HepG2 (cell line): ENCODE results near the gene TAF13.

ENCODE experiments used
- ATF4 ChIP-seq, 2 experiments: fragments of 450-650 bp in 1 of 2; sonication (generic) in 1 of 2; formaldehyde crosslinking; IDR thresholded peaks; 2 replicates each; pipeline versions ENCODE4 v1.5.0 to v1.8.0; 2020 to 2022; ENCODE audit warnings: mild to moderate bottlenecking in 1 of 2, missing genetic modification reagents in 1 of 2
- ATF6 ChIP-seq: sonication (generic); formaldehyde crosslinking; conservative IDR thresholded peaks from 2 replicates; pipeline ENCODE4 v1.4.0; 2020; ENCODE audit warnings: missing genetic modification reagents
- BHLHE40 ChIP-seq: IDR thresholded peaks from 2 replicates; pipeline ENCODE4 v1.6.1; 2011; ENCODE audit warnings: low read length, improper control_type of control experiment
- CBFB ChIP-seq: sonication (generic); formaldehyde crosslinking; IDR thresholded peaks from 2 replicates; pipeline ENCODE4 v1.4.0; 2020; ENCODE audit warnings: missing genetic modification reagents
- CHD2 ChIP-seq: IDR thresholded peaks from 2 replicates; pipeline ENCODE4 v1.6.1; 2011; ENCODE audit warnings: low read depth, low read length, improper control_type of control experiment
- CTCF ChIP-seq: sonication (generic); formaldehyde crosslinking; IDR thresholded peaks from 2 replicates; pipeline ENCODE4 v1.5.0; 2020; ENCODE audit warnings: mild to moderate bottlenecking, missing genetic modification reagents, moderate library complexity
- EZH2 ChIP-seq: conservative IDR thresholded peaks from 2 replicates; pipeline ENCODE4 v1.6.1; 2012; ENCODE audit warnings: mild to moderate bottlenecking, low read depth, low read length, moderate library complexity
- FOXM1 ChIP-seq: sonication (generic); formaldehyde crosslinking; IDR thresholded peaks from 2 replicates; pipeline ENCODE4 v1.5.0; 2020; ENCODE audit warnings: missing genetic modification reagents
- GLI4 ChIP-seq: sonication (generic); formaldehyde crosslinking; IDR thresholded peaks from 2 replicates; pipeline ENCODE4 v1.5.1; 2020; ENCODE audit warnings: missing genetic modification reagents, mild to moderate bottlenecking, moderate library complexity, borderline replicate concordance
- HMGXB4 ChIP-seq, 2 experiments: sonication (generic) in 1 of 2; formaldehyde crosslinking in 1 of 2; IDR thresholded peaks; 2 replicates each; pipeline versions ENCODE4 v1.4.0 to v1.6.1; 2018 to 2020; ENCODE audit warnings: missing genetic modification reagents in 2 of 2, borderline replicate concordance in 1 of 2, low read depth in 1 of 2, mild to moderate bottlenecking in 1 of 2, missing biosample characterization in 1 of 2
- NR2F6 ChIP-seq, 2 experiments: IDR thresholded peaks; 2 replicates each; pipeline ENCODE4 v1.6.1; 2016; ENCODE audit warnings: antibody characterized with exemption in 1 of 2, mild to moderate bottlenecking in 1 of 2
- PHB2 ChIP-seq: fragments of 450-650 bp; IDR thresholded peaks from 2 replicates; pipeline ENCODE4 v1.6.1; 2018; ENCODE audit not compliant: partially characterized antibody
- ZBTB33 ChIP-seq: sonication (generic); formaldehyde crosslinking; IDR thresholded peaks from 2 replicates; pipeline ENCODE4 v1.4.0; 2020; ENCODE audit warnings: missing genetic modification reagents
- ZNF496 ChIP-seq: sonication (generic); formaldehyde crosslinking; IDR thresholded peaks from 2 replicates; pipeline ENCODE4 v1.8.1; 2023; ENCODE audit warnings: mild to moderate bottlenecking, moderate library complexity, missing genetic modification reagents; ENCODE audit not compliant: insufficient replicate concordance

- TF ChIP-seq FOXM1 (CRISPR knock-in tag) (no peak), ZBTB33 (no peak), EZH2 (no peak), GLI4 (no peak), PHB2 (no peak), BHLHE40 (no peak), CBFB (CRISPR knock-in tag) (no peak), CTCF (CRISPR knock-in tag) (no peak), CHD2 (no peak), ATF6 (CRISPR knock-in tag) (no peak), HMGXB4 (CRISPR knock-in tag; IDR thresholded peaks at IDR 0.05; ENCODE audit: borderline replicate concordance in 1 of 2, low read depth in 1 of 2) (no peak), NR2F6 (IDR thresholded peaks at IDR 0.05) (no peak), NR2F6 (CRISPR knock-in tag; IDR thresholded peaks at IDR 0.05) (no peak), ZNF496 (no peak), ATF4 (CRISPR knock-in tag; IDR thresholded peaks at IDR 0.05) (no peak)
Observed at GRCh38 chr1:109115685-109116084, 39.9 kb upstream of the TAF13 start.
